Activated CD8-positive, alpha-beta T cell treated with anti-CD3 and anti-CD28 coated beads for 36 hours (primary cell): Measurements from ENCODE around the gene CDCA5. TPM values are rescaled to one million over a fixed set of nuclear protein-coding genes. Genes with fewer than 3 reads are reported as not detected.

Experiments used
- ATAC-seq: fragments of 200-7000 bp; cut with Tn5 transposase; one replicate; pipeline ENCODE4 v1.10.0; 2021; ENCODE audit warnings: mild to moderate bottlenecking, moderate library complexity
- CTCF ChIA-PET: fragments of 350-600 bp; sonication (Branson Sonifier 250); formaldehyde crosslinking; loops from one replicate; lab custom pipeline; 2021; ENCODE audit warnings: antibody characterized with exemption; lab: Charles Lee
- POLR2A ChIA-PET: fragments of 350-600 bp; sonication (Branson Sonifier 250); formaldehyde crosslinking; loops from one replicate; lab custom pipeline; 2021; ENCODE audit warnings: antibody characterized with exemption; lab: Charles Lee
- DNase-seq: peaks from one replicate; pipeline ENCODE4 v3.0.0-alpha.2; 2020
- H3K27ac Mint-ChIP-seq: one replicate; pipeline ENCODE4 v1.8.0; 2021; ENCODE audit warnings: mild to moderate bottlenecking, mixed read lengths
- H3K27me3 Mint-ChIP-seq: one replicate; pipeline ENCODE4 v1.8.0; 2021; ENCODE audit warnings: mixed read lengths
- H3K36me3 Mint-ChIP-seq: one replicate; pipeline ENCODE4 v1.8.0; 2021; ENCODE audit warnings: low read depth, mixed read lengths
- H3K4me1 Mint-ChIP-seq: one replicate; pipeline ENCODE4 v1.8.0; 2021; ENCODE audit warnings: low read depth, mixed read lengths
- H3K4me3 Mint-ChIP-seq: one replicate; pipeline ENCODE4 v1.8.0; 2021; ENCODE audit warnings: mild to moderate bottlenecking, moderate library complexity, mixed read lengths
- H3K9me3 Mint-ChIP-seq: one replicate; pipeline ENCODE4 v1.8.0; 2021; ENCODE audit warnings: mixed read lengths
- CTCF ChIP-seq: fragments of 200-600 bp; IDR thresholded peaks from one replicate; pipeline ENCODE4 v1.8.0; 2022; ENCODE audit warnings: antibody characterized with exemption, mild to moderate bottlenecking
- intact Hi-C: fragments of 100-400 bp; cut with micrococcal nuclease; formaldehyde crosslinking; loops from one replicate; pipeline ENCODE4 v1.10.0; 2022
- total RNA-seq, 2 experiments: library from RNA; stranded (reverse); gene quantifications; one replicate each; pipeline ENCODE4 v1.2.3, GENCODE V29; 2021

CDCA5 gene
- total RNA-seq, 2 experiments from 2014 or later = 112 TPM

GRCh38 chr11:65058012-65058411, 25.8 kb downstream of the CDCA5 start:
- Mint-ChIP-seq H3K27ac (no peak overlapping the region), H3K27me3 (no peaks in the 10 kb centered on the region), H3K9me3 (no peaks in the 10 kb centered on the region), H3K4me1 (peaks cover 19% of the 10 kb centered on the region), H3K4me3 (no peak overlapping the region), H3K36me3 (no peaks in the 10 kb centered on the region)
- CTCF ChIA-PET = interaction anchor here (1.2 kb wide), 1 partner anchor 17 kb away, joined by 3 read pairs; the partner anchor contains the start of gene SAC3D1
- no peak for DNase-seq
- no peak for TF ChIP-seq CTCF
- POLR2A ChIA-PET = no interaction called here
- ATAC-seq = no peak
- intact Hi-C loops = no loop called here

- ATAC-seq = no peak
- no peak for TF ChIP-seq CTCF
- ChIA-PET CTCF (interaction anchor here (1.1 kb wide), 1 partner anchor 43 kb away, joined by 4 read pairs; the partner anchor contains the start of gene ARL2), POLR2A (no interaction called here)
- Mint-ChIP-seq H3K27me3 (no peaks in the 10 kb centered on the region), H3K27ac (no peak overlapping the region), H3K36me3 (no peaks in the 10 kb centered on the region), H3K4me3 (no peak overlapping the region), H3K9me3 (no peaks in the 10 kb centered on the region), H3K4me1 (peaks cover 19% of the 10 kb centered on the region)
- DNase-seq = no peak
- intact Hi-C loops = no loop called here
Observed at GRCh38 chr11:65057526-65057925, 26.3 kb downstream of the CDCA5 start.

GRCh38 chr11:65056999-65057398, 26.8 kb downstream of the CDCA5 start:
- H3K36me3 Mint-ChIP-seq = no peaks in the 10 kb centered on the region
- H3K27me3 Mint-ChIP-seq = no peaks in the 10 kb centered on the region
- H3K27ac Mint-ChIP-seq = no peak overlapping the region
- H3K9me3 Mint-ChIP-seq = no peaks in the 10 kb centered on the region
- no peak overlapping the region for H3K4me3 Mint-ChIP-seq
- DNase-seq (no peak), ATAC-seq (no peak)
- intact Hi-C loops = no loop called here
- no peak for TF ChIP-seq CTCF
- peaks cover 19% of the 10 kb centered on the region for H3K4me1 Mint-ChIP-seq
- ChIA-PET POLR2A (no interaction called here), CTCF (interaction anchor here (1.1 kb wide), 1 partner anchor 43 kb away, joined by 4 read pairs; the partner anchor contains the start of gene ARL2)

- peaks cover 16% of the 10 kb centered on the region for H3K4me1 Mint-ChIP-seq
- H3K4me3 Mint-ChIP-seq = no peak overlapping the region
- H3K9me3 Mint-ChIP-seq = no peaks in the 10 kb centered on the region
- CTCF ChIA-PET = no interaction called here
- no peaks in the 10 kb centered on the region for H3K36me3 Mint-ChIP-seq
- no peak overlapping the region for H3K27ac Mint-ChIP-seq
- DNase-seq (no peak), ATAC-seq (no peak)
- no peaks in the 10 kb centered on the region for H3K27me3 Mint-ChIP-seq
- POLR2A ChIA-PET = interaction anchor here (0.7 kb wide), 1 partner anchor 29 kb away, joined by 3 read pairs; no protein-coding TSS in a partner anchor
- TF ChIP-seq CTCF = no peak
- intact Hi-C loops = no loop called here
Observed at GRCh38 chr11:65055538-65055937, 28.3 kb downstream of the CDCA5 start.

DNA sequence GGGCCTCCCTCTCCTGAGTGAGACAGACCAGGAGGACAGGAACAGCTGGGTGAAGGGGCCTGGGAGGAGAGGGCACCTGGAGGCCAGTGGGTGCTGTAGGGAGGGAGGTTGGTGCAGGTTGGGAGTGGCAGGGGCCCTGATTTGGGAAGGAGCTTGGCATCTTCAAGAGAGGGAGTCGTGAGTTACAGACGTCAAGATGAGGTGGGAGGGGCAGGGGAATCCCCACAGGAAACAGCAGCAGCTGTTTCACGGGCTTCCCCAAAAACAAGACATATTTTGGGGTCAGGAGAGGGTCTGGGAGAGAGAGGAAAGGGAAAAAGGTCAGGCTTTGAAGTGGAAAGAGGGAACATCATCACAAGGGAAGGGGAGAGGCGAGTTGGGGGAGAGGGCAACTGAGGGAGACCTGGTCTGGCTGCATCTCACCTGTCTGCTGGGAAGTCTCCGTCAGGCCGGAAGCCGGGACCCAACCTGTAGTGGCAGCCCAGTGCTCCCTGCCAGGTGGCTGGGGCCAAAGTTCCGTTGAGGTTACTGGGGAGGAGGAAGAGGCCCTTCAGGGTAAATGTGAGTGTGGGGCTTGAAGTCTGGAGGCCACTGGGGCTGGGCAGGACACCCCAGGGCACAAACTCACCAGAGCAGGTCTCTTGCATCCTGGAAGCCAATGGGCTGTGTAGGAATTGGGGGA, 29.9 kb downstream of the CDCA5 start:
- peak; percentile 55 for ATAC-seq
- POLR2A ChIA-PET = interaction anchor here (0.6 to 1.3 kb wide), 4 partner anchors 12 to 81 kb away, joined by 3 to 9 read pairs (median 3); partner anchors contain the start of genes CDCA5 and SAC3D1
- peak overlapping the region; percentile 38 for H3K4me3 Mint-ChIP-seq
- H3K36me3 Mint-ChIP-seq = no peaks in the 10 kb centered on the region
- no peaks in the 10 kb centered on the region for H3K9me3 Mint-ChIP-seq
- no peaks in the 10 kb centered on the region for H3K27me3 Mint-ChIP-seq
- H3K4me1 Mint-ChIP-seq = peaks cover 14% of the 10 kb centered on the region
- no peak for TF ChIP-seq CTCF
- CTCF ChIA-PET = no interaction called here
- peak overlapping the region; percentile 61 for H3K27ac Mint-ChIP-seq
- intact Hi-C loops = no loop called here
- peak; percentile 51 for DNase-seq
